ENCODE measurements around the gene UBAC1. TPM values are rescaled to one million over a fixed set of nuclear protein-coding genes. Genes with fewer than 3 reads are reported as not detected.

UBAC1 gene
- total and polyA plus RNA-seq, 2 donors = 42.3 to 73.6 TPM

GRCh38 chr9:136004712-136005111 is 43.5 kb upstream of the UBAC1 start:
- Histone ChIP-seq H3K36me3 (ENCODE audit: control insufficient read depth in 2 of 2, insufficient read depth in 2 of 2, low read length in 1 of 2) (no peaks in the 10 kb centered on the region), H3K9me3 (ENCODE audit: control insufficient read depth in 2 of 2, insufficient read depth in 1 of 2, low read length in 1 of 2) (no peaks in the 10 kb centered on the region), H3K27me3 (ENCODE audit: control insufficient read depth in 2 of 2, insufficient read depth in 1 of 2, low read length in 1 of 2) (no peaks in the 10 kb centered on the region), H3K4me1 (ENCODE audit: control insufficient read depth in 2 of 2, insufficient read depth in 2 of 2, low read length in 2 of 2) (no peaks in the 10 kb centered on the region), H3K27ac (ENCODE audit: low read depth in 1 of 2, low read length in 1 of 2) (no peak overlapping the region), H3K4me3 (ENCODE audit: low read length in 2 of 2) (no peak overlapping the region)
- WGBS = 98% methylated on average over 15 of the region's 15 CpGs
- no peak for DNase-seq (ENCODE audit: low read depth in 6 of 9, low spot score in 9 of 9)

GRCh38 chr9:136004219-136004618 is 43.0 kb upstream of the UBAC1 start:
- H3K4me1 ChIP-seq (ENCODE audit: control insufficient read depth in 2 of 2, insufficient read depth in 2 of 2, low read length in 2 of 2) = no peaks in the 10 kb centered on the region
- DNase-seq (ENCODE audit: low read depth in 6 of 9, low spot score in 9 of 9) = no peak
- WGBS = 93% methylated on average over 9 of the region's 9 CpGs
- no peaks in the 10 kb centered on the region for H3K27me3 ChIP-seq (ENCODE audit: control insufficient read depth in 2 of 2, insufficient read depth in 1 of 2, low read length in 1 of 2)
- H3K27ac ChIP-seq (ENCODE audit: low read depth in 1 of 2, low read length in 1 of 2) = no peak overlapping the region
- no peaks in the 10 kb centered on the region for H3K9me3 ChIP-seq (ENCODE audit: control insufficient read depth in 2 of 2, insufficient read depth in 1 of 2, low read length in 1 of 2)
- H3K36me3 ChIP-seq (ENCODE audit: control insufficient read depth in 2 of 2, insufficient read depth in 2 of 2, low read length in 1 of 2) = no peaks in the 10 kb centered on the region
- H3K4me3 ChIP-seq (ENCODE audit: low read length in 2 of 2) = no peak overlapping the region

- H3K27me3 ChIP-seq (ENCODE audit: control insufficient read depth in 2 of 2, insufficient read depth in 1 of 2, low read length in 1 of 2) = no peaks in the 10 kb centered on the region
- no peaks in the 10 kb centered on the region for H3K4me1 ChIP-seq (ENCODE audit: control insufficient read depth in 2 of 2, insufficient read depth in 2 of 2, low read length in 2 of 2)
- 82% methylated on average over 15 of the region's 15 CpGs for WGBS
- no peaks in the 10 kb centered on the region for H3K36me3 ChIP-seq (ENCODE audit: control insufficient read depth in 2 of 2, insufficient read depth in 2 of 2, low read length in 1 of 2)
- no peak overlapping the region for H3K27ac ChIP-seq (ENCODE audit: low read depth in 1 of 2, low read length in 1 of 2)
- H3K4me3 ChIP-seq (ENCODE audit: low read length in 2 of 2) = no peak overlapping the region
- no peak for DNase-seq (ENCODE audit: low read depth in 6 of 9, low spot score in 9 of 9)
- H3K9me3 ChIP-seq (ENCODE audit: control insufficient read depth in 2 of 2, insufficient read depth in 1 of 2, low read length in 1 of 2) = no peaks in the 10 kb centered on the region
Measured at GRCh38 chr9:136003411-136004218, 42.4 kb upstream of the UBAC1 start.

GRCh38 chr9:136002881-136003280 is 41.7 kb upstream of the UBAC1 start:
- no peak for DNase-seq (ENCODE audit: low read depth in 6 of 9, low spot score in 9 of 9)
- H3K27me3 ChIP-seq (ENCODE audit: control insufficient read depth in 2 of 2, insufficient read depth in 1 of 2, low read length in 1 of 2) = no peaks in the 10 kb centered on the region
- H3K4me1 ChIP-seq (ENCODE audit: control insufficient read depth in 2 of 2, insufficient read depth in 2 of 2, low read length in 2 of 2) = no peaks in the 10 kb centered on the region
- H3K4me3 ChIP-seq (ENCODE audit: low read length in 2 of 2) = no peak overlapping the region
- WGBS = 90% methylated on average over 10 of the region's 10 CpGs
- H3K27ac ChIP-seq (ENCODE audit: low read depth in 1 of 2, low read length in 1 of 2) = no peak overlapping the region
- H3K36me3 ChIP-seq (ENCODE audit: control insufficient read depth in 2 of 2, insufficient read depth in 2 of 2, low read length in 1 of 2) = no peaks in the 10 kb centered on the region
- H3K9me3 ChIP-seq (ENCODE audit: control insufficient read depth in 2 of 2, insufficient read depth in 1 of 2, low read length in 1 of 2) = no peaks in the 10 kb centered on the region

- no peaks in the 10 kb centered on the region for H3K9me3 ChIP-seq (ENCODE audit: control insufficient read depth in 2 of 2, insufficient read depth in 1 of 2, low read length in 1 of 2)
- no peak for DNase-seq (ENCODE audit: low read depth in 6 of 9, low spot score in 9 of 9)
- H3K4me3 ChIP-seq (ENCODE audit: low read length in 2 of 2) = no peak overlapping the region
- no peak overlapping the region for H3K27ac ChIP-seq (ENCODE audit: low read depth in 1 of 2, low read length in 1 of 2)
- 95% methylated on average over 11 of the region's 11 CpGs for WGBS
- H3K27me3 ChIP-seq (ENCODE audit: control insufficient read depth in 2 of 2, insufficient read depth in 1 of 2, low read length in 1 of 2) = no peaks in the 10 kb centered on the region
- H3K4me1 ChIP-seq (ENCODE audit: control insufficient read depth in 2 of 2, insufficient read depth in 2 of 2, low read length in 2 of 2) = no peaks in the 10 kb centered on the region
- H3K36me3 ChIP-seq (ENCODE audit: control insufficient read depth in 2 of 2, insufficient read depth in 2 of 2, low read length in 1 of 2) = no peaks in the 10 kb centered on the region
Measured at GRCh38 chr9:136002215-136002614, 41.0 kb upstream of the UBAC1 start.

GRCh38 chr9:136001231-136001630 is 40.1 kb upstream of the UBAC1 start:
- Histone ChIP-seq H3K4me1 (ENCODE audit: control insufficient read depth in 2 of 2, insufficient read depth in 2 of 2, low read length in 2 of 2) (no peaks in the 10 kb centered on the region), H3K9me3 (ENCODE audit: control insufficient read depth in 2 of 2, insufficient read depth in 1 of 2, low read length in 1 of 2) (no peaks in the 10 kb centered on the region), H3K36me3 (ENCODE audit: control insufficient read depth in 2 of 2, insufficient read depth in 2 of 2, low read length in 1 of 2) (no peaks in the 10 kb centered on the region), H3K4me3 (ENCODE audit: low read length in 2 of 2) (no peak overlapping the region), H3K27me3 (ENCODE audit: control insufficient read depth in 2 of 2, insufficient read depth in 1 of 2, low read length in 1 of 2) (no peaks in the 10 kb centered on the region), H3K27ac (ENCODE audit: low read depth in 1 of 2, low read length in 1 of 2) (no peak overlapping the region)
- no peak for DNase-seq (ENCODE audit: low read depth in 6 of 9, low spot score in 9 of 9)
- WGBS = 93% methylated on average over 18 of the region's 18 CpGs

GRCh38 chr9:135998410-135999071 is 37.4 kb upstream of the UBAC1 start:
- WGBS = 93% methylated on average over 16 of the region's 16 CpGs
- DNase-seq (ENCODE audit: low read depth in 6 of 9, low spot score in 9 of 9) = no peak
- Histone ChIP-seq H3K36me3 (ENCODE audit: control insufficient read depth in 2 of 2, insufficient read depth in 2 of 2, low read length in 1 of 2) (no peaks in the 10 kb centered on the region), H3K9me3 (ENCODE audit: control insufficient read depth in 2 of 2, insufficient read depth in 1 of 2, low read length in 1 of 2) (no peaks in the 10 kb centered on the region), H3K4me1 (ENCODE audit: control insufficient read depth in 2 of 2, insufficient read depth in 2 of 2, low read length in 2 of 2) (no peaks in the 10 kb centered on the region), H3K4me3 (ENCODE audit: low read length in 2 of 2) (no peak overlapping the region), H3K27me3 (ENCODE audit: control insufficient read depth in 2 of 2, insufficient read depth in 1 of 2, low read length in 1 of 2) (peaks cover 2 to 6% of the 10 kb centered on the region in 2 donors), H3K27ac (ENCODE audit: low read depth in 1 of 2, low read length in 1 of 2) (no peak overlapping the region)

GRCh38 chr9:135998016-135998380 is 36.8 kb upstream of the UBAC1 start:
- H3K27me3 ChIP-seq (ENCODE audit: control insufficient read depth in 2 of 2, insufficient read depth in 1 of 2, low read length in 1 of 2) = peaks cover 2 to 11% of the 10 kb centered on the region in 2 donors
- no peaks in the 10 kb centered on the region for H3K9me3 ChIP-seq (ENCODE audit: control insufficient read depth in 2 of 2, insufficient read depth in 1 of 2, low read length in 1 of 2)
- H3K4me3 ChIP-seq (ENCODE audit: low read length in 2 of 2) = no peak overlapping the region
- 88% methylated on average over 10 of the region's 10 CpGs for WGBS
- no peaks in the 10 kb centered on the region for H3K36me3 ChIP-seq (ENCODE audit: control insufficient read depth in 2 of 2, insufficient read depth in 2 of 2, low read length in 1 of 2)
- no peak overlapping the region for H3K27ac ChIP-seq (ENCODE audit: low read depth in 1 of 2, low read length in 1 of 2)
- DNase-seq (ENCODE audit: low read depth in 6 of 9, low spot score in 9 of 9) = no peak
- H3K4me1 ChIP-seq (ENCODE audit: control insufficient read depth in 2 of 2, insufficient read depth in 2 of 2, low read length in 2 of 2) = peaks cover 0 to 5% of the 10 kb centered on the region in 2 donors

All from thymus (tissue), 11 donors.